Peyer's patch (tissue), 4 donors: ENCODE measurements around the gene PDE2A.

ENCODE experiments used
- POLR2A ChIP-seq, 2 donors: fragments of 450-650 bp; IDR thresholded peaks; one replicate each; pipeline ENCODE4 v1.5.1; 2017; ENCODE audit warnings: antibody characterized with exemption in 2 of 2, mild to moderate bottlenecking in 2 of 2, moderate library complexity in 2 of 2
- TF ChIP-seq, protein P1 (sequence below), 6 experiments: fragments of 450-650 bp in 4 of 6; fragments of 200-600 bp in 2 of 6; sonication (generic) in 1 of 6; IDR thresholded peaks; one replicate each; pipeline ENCODE4 v1.5.1; 2017 to 2019; ENCODE audit warnings: antibody characterized with exemption in 6 of 6, mild to moderate bottlenecking in 3 of 6, moderate library complexity in 1 of 6

DNA sequence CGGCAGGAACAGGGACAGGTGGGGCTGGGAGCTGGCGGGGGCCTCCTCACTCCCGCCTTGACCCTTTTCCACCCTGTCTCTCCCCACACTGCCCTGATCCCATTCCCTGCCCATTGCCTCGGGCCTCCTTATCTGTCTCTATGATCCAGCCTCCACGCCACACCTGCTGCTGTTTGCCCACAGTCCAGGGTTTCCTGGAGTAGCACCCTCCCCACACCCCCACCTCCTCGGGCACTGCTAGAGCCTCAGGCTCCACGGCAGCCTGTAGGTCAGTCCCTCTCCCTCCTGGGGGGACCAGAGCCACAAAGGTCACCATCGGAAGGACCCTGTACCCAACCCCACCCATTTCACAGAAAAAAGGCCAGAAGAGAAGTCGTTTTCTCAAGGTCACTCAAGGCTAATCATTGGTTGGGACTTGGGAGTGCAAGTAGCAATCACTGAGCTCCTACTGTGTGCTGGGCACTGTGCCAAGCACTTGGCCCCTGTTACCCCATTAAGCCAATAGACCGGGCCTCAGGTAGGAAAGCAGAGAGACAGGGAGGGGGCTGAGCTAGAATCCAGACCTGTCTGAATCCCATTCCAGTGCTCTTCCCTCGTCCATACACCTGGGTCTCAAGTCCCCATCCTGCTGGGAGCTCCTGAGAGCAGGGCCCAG lies 71.8 kb downstream of the PDE2A start:
- TF ChIP-seq, protein P1, sequence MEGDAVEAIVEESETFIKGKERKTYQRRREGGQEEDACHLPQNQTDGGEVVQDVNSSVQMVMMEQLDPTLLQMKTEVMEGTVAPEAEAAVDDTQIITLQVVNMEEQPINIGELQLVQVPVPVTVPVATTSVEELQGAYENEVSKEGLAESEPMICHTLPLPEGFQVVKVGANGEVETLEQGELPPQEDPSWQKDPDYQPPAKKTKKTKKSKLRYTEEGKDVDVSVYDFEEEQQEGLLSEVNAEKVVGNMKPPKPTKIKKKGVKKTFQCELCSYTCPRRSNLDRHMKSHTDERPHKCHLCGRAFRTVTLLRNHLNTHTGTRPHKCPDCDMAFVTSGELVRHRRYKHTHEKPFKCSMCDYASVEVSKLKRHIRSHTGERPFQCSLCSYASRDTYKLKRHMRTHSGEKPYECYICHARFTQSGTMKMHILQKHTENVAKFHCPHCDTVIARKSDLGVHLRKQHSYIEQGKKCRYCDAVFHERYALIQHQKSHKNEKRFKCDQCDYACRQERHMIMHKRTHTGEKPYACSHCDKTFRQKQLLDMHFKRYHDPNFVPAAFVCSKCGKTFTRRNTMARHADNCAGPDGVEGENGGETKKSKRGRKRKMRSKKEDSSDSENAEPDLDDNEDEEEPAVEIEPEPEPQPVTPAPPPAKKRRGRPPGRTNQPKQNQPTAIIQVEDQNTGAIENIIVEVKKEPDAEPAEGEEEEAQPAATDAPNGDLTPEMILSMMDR (IDR thresholded peaks at IDR 0.05) = no peak
- TF ChIP-seq POLR2A (IDR thresholded peaks at IDR 0.05) = no peak
